Ishikawa (cell line): ENCODE data around the gene CNGA3.

Source experiments
- CEBPB ChIP-seq: IDR thresholded peaks from 2 replicates; pipeline ENCODE4 v1.6.1; 2012
- CREB1 ChIP-seq: IDR thresholded peaks from 2 replicates; pipeline ENCODE4 v1.6.1; 2012; ENCODE audit warnings: low read depth
- EGR1 ChIP-seq: IDR thresholded peaks from 2 replicates; pipeline ENCODE4 v1.6.1; 2012
- EP300 ChIP-seq: IDR thresholded peaks from 2 replicates; pipeline ENCODE4 v1.6.1; 2012; ENCODE audit warnings: borderline replicate concordance
- FOXM1 ChIP-seq: IDR thresholded peaks from 2 replicates; pipeline ENCODE4 v1.6.1; 2012; ENCODE audit warnings: low read depth, borderline replicate concordance
- NFIC ChIP-seq: IDR thresholded peaks from 2 replicates; pipeline ENCODE4 v1.6.1; 2012
- RAD21 ChIP-seq: IDR thresholded peaks from 2 replicates; pipeline ENCODE4 v1.6.1; 2012; ENCODE audit warnings: low read depth
- TAF1 ChIP-seq: IDR thresholded peaks from 2 replicates; pipeline ENCODE4 v1.6.1; 2012; ENCODE audit warnings: low read depth, mild to moderate bottlenecking
- TCF12 ChIP-seq: IDR thresholded peaks from 2 replicates; pipeline ENCODE4 v1.6.1; 2012; ENCODE audit warnings: low read depth
- TEAD4 ChIP-seq: IDR thresholded peaks from 2 replicates; pipeline ENCODE4 v1.6.1; 2012
- YY1 ChIP-seq: IDR thresholded peaks from 2 replicates; pipeline ENCODE4 v1.6.1; 2012; ENCODE audit warnings: low read depth
- ZBTB7A ChIP-seq: IDR thresholded peaks from 2 replicates; pipeline ENCODE4 v1.6.1; 2012; ENCODE audit warnings: low read depth
- TF ChIP-seq, protein P1 (sequence below): IDR thresholded peaks from 2 replicates; pipeline ENCODE4 v1.6.1; 2012
- TF ChIP-seq, protein P2 (sequence below): IDR thresholded peaks from 2 replicates; pipeline ENCODE4 v1.6.1; 2012; ENCODE audit warnings: low read depth, mild to moderate bottlenecking
- TF ChIP-seq, protein P3 (sequence below): IDR thresholded peaks from 2 replicates; pipeline ENCODE4 v1.6.1; 2012

CNGA3 gene

DNA sequence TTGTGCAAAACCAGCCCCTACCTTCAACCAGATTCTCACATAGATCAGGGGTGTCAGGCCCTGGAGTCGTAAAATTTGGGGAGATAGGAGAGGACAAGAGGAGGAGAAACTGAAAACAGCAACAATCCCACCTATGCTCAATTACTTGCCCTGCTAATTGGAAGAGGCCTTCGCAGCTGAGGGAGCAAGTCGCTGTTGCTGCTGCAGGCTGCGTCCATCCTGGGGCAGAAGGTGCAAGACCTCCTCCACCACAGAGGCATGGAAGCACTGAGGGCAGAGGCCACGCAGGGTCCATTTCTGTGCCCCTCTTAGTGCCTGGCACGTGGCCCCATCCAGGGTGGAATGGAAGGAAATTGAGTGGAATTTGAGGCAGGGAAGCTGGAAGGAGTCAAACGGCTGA lies 36.5 kb downstream of the CNGA3 start:
- no peak for TF ChIP-seq ZBTB7A
- no peak for TF ChIP-seq TCF12
- no peak for TF ChIP-seq NFIC
- no peak for TF ChIP-seq YY1
- TF ChIP-seq EP300 = no peak
- no peak for TF ChIP-seq TEAD4
- no peak for TF ChIP-seq CREB1
- no peak for TF ChIP-seq FOXM1
- no peak for TF ChIP-seq EGR1
- no peak for TF ChIP-seq RAD21

DNA sequence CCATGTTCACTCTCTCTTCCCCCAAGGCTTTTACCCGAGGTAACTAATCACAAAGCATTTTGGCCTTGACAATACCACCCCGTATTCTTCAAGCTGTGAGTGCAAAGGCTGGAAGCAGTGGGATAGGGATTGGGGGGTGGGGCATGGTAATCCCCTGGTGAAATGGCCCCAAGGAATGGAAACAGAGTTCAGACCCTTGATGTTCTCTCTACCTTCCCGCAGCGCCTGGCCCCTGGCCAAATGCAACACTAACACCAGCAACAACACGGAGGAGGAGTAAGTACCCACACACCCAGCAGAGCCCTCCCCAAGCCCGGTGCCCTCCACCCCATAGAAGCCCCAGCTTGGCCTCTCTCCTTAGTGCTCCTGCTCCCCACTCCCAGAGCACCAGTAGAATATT lies 36.9 kb downstream of the CNGA3 start:
- TF ChIP-seq, protein P1, sequence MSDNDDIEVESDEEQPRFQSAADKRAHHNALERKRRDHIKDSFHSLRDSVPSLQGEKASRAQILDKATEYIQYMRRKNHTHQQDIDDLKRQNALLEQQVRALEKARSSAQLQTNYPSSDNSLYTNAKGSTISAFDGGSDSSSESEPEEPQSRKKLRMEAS = no peak
- TF ChIP-seq EGR1 (no peak), YY1 (no peak), TAF1 (no peak), CEBPB (no peak), TEAD4 (no peak), NFIC (no peak), EP300 (no peak), CREB1 (no peak), ZBTB7A (no peak), TCF12 (no peak), RAD21 (no peak), FOXM1 (no peak)
- TF ChIP-seq, protein P2, sequence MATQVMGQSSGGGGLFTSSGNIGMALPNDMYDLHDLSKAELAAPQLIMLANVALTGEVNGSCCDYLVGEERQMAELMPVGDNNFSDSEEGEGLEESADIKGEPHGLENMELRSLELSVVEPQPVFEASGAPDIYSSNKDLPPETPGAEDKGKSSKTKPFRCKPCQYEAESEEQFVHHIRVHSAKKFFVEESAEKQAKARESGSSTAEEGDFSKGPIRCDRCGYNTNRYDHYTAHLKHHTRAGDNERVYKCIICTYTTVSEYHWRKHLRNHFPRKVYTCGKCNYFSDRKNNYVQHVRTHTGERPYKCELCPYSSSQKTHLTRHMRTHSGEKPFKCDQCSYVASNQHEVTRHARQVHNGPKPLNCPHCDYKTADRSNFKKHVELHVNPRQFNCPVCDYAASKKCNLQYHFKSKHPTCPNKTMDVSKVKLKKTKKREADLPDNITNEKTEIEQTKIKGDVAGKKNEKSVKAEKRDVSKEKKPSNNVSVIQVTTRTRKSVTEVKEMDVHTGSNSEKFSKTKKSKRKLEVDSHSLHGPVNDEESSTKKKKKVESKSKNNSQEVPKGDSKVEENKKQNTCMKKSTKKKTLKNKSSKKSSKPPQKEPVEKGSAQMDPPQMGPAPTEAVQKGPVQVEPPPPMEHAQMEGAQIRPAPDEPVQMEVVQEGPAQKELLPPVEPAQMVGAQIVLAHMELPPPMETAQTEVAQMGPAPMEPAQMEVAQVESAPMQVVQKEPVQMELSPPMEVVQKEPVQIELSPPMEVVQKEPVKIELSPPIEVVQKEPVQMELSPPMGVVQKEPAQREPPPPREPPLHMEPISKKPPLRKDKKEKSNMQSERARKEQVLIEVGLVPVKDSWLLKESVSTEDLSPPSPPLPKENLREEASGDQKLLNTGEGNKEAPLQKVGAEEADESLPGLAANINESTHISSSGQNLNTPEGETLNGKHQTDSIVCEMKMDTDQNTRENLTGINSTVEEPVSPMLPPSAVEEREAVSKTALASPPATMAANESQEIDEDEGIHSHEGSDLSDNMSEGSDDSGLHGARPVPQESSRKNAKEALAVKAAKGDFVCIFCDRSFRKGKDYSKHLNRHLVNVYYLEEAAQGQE = no peak
- TF ChIP-seq, protein P3, sequence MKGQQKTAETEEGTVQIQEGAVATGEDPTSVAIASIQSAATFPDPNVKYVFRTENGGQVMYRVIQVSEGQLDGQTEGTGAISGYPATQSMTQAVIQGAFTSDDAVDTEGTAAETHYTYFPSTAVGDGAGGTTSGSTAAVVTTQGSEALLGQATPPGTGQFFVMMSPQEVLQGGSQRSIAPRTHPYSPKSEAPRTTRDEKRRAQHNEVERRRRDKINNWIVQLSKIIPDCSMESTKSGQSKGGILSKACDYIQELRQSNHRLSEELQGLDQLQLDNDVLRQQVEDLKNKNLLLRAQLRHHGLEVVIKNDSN = no peak

DNA sequence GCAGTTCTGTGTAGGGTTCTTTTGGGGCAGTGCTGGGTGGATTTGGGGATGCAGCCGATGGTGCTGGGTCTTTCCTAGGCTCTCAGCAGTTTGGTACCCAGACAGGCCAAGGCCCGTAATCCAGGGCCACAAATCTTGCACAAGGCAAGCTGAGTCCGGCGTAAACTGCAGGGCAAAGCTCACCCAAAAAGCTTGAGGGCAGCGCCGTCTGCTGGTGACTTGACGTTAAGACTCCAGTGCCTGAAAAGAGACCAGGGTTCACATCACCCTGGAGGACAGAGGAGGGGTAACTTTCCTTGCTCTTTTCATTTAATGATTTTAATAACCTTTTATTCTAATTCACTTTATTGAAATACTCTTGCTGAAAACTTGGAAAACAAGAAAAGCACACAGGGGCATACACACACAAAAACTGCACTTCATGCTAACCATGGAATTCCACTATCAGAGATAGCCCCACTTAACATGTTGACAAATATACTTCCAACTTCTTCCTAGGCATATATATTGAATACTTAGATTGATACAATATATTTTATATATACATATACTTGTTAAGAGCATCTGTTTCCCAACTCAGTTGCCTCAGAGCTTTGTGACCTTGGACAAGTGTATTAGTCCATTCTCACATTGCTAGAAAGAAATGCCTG lies 38.9 kb downstream of the CNGA3 start:
- TF ChIP-seq EGR1 = no peak
- no peak for TF ChIP-seq EP300
- TF ChIP-seq TCF12 = no peak
- TF ChIP-seq, protein P3 = no peak
- TF ChIP-seq YY1 = no peak
- TF ChIP-seq FOXM1 = no peak
- TF ChIP-seq, protein P1 = no peak
- TF ChIP-seq CEBPB = peak; percentile 25; the same call in 1 of the 2 replicates
- TF ChIP-seq ZBTB7A = no peak
- peak; percentile 97 for TF ChIP-seq RAD21
- TF ChIP-seq TEAD4 = no peak
- no peak for TF ChIP-seq TAF1
- TF ChIP-seq NFIC = no peak
- no peak for TF ChIP-seq CREB1
- TF ChIP-seq, protein P2 = no peak

DNA sequence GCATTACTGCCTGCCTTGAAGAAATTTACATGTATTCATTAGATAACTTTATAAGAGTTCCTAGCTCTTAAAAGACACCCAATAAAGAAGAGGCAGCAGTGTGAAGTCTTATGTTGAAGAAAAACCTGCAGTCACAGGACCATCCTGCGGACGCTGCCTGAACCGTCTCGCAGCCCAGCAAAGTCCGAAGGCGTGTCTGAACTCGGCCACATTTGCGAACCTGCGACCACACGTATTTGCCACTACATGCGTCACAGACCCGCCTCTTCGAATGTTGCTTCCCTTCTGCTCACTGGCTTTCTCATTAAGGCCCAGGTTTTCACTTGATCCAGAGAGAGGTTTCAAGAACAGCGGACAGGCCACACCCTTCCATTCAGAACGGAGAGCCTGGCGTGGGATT lies 41.2 kb downstream of the CNGA3 start:
- TF ChIP-seq, protein P2 = no peak
- no peak for TF ChIP-seq CREB1
- TF ChIP-seq TCF12 = no peak
- no peak for TF ChIP-seq EGR1
- TF ChIP-seq TAF1 = no peak
- TF ChIP-seq FOXM1 = no peak
- TF ChIP-seq TEAD4 = no peak
- TF ChIP-seq CEBPB = no peak
- TF ChIP-seq, protein P1 = no peak
- TF ChIP-seq NFIC = no peak
- no peak for TF ChIP-seq RAD21
